ENCODE measurements around the gene PCSK6.

DNA sequence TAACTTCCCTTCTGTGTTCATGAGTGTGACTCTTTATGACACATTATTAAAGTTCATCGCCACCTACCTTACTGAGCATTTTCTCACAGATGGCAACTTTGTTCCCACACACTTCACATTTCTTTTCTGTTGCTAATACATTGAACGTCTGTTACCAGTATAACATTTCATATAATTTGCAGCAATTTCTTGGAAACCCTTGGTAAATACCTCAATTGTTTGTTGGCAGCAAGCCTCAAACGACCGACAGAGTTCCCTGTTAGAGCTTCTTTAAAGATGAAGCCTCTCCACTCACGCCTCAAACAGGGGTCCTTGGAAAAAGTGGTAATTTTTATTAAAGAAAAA lies 234.5 kb downstream of the PCSK6 start:
- TF ChIP-seq CTCF (IDR thresholded peaks at IDR 0.05): no peak
- TF ChIP-seq POLR2A (IDR thresholded peaks at IDR 0.05): no peak
